GM21526 (cell line): ENCODE measurements around the gene RNF149.
"Not testable (repeated sequence)": the region's sequence is repeated elsewhere in the genome, so short reads cannot be mapped to it uniquely, and the experiment has no call there.

Experiments
- ATAC-seq: cut with Tn5 transposase; IDR thresholded peaks from one replicate; pipeline ENCODE4 v1.9.1; 2021; ENCODE audit warnings: moderate library complexity; ENCODE audit not compliant: unreplicated experiment, low FRiP score

RNF149 gene

DNA sequence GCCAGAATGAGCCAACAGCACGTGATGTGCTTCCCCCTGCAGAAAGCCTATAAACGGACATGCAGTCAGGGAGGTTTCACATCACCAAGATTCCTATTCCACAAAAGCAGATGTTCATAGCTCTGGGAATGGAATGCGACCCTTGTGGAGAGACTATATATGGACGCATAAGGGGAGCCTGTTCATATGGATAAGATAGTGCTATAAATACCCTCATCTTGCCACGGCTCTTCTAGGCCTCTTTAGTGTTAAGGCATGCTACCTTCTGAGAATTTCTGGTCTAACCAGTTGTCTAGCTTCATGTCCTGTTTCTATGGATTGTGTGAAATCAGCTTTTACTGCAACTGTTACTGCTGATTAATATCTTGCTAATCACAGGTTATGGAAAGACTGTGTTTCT is 70.6 kb downstream of the RNF149 start:
- ATAC-seq: not testable (repeated sequence)

DNA sequence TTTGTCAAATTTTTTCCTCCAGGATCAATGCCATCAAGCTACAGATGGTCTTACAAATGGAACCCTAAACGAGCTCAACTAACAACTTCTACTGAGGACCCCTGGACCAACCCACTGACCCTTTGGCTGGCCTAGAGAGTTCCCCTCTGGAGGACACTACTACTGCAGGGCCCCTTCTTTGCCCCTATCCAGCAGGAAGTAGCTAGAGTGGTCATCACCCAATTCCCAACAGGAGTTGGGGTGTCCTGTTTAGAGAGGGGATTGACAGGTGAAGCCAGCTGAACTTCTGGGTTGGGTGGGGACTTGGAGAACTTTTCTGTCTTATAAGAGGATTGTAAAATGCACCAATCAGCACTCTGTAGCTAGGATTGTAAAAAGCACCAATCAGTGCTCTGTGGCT is 72.5 kb downstream of the RNF149 start:
- ATAC-seq: not testable (repeated sequence)

- ATAC-seq: no peak
Observed at GRCh38 chr2:101234169-101234938, 74.1 kb downstream of the RNF149 start.

GRCh38 chr2:101232770-101233169 is 75.7 kb downstream of the RNF149 start:
- no peak for ATAC-seq

- no peak for ATAC-seq
Observed at GRCh38 chr2:101231937-101232730, 76.4 kb downstream of the RNF149 start.

GRCh38 chr2:101231240-101231639 is 77.3 kb downstream of the RNF149 start:
- ATAC-seq: no peak

DNA sequence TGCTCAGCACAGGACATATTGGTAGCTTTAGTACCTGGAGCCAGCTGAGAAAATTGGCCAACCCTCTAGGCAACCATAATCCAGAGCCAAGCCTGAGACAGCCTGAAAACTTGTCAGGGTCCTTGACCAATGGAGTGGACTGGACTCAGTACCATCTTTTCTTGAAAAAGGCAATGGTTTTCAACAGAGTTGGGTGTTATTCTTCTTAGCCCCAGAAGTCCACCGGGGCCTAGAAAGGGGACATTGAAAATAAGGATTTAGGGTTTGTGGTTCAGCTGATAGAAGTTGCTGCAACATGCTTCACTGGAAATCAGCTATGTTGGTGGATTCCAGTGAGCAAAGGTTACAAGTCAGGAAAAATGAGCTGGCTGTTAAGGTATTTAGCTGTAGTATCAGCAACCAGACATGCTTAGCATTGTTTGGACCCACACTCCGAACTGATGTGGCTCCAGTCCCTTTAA is 77.9 kb downstream of the RNF149 start:
- ATAC-seq: no peak
